MM.1S (cell line): Measurements from ENCODE around the gene PTPRD.

Experiments used
- DNase-seq: peaks from one replicate; pipeline ENCODE4 v3.0.0-alpha.2; 2015
- H2AFZ ChIP-seq: fragments of 300-600 bp; sonication (generic); 2 replicates; pipeline ENCODE4 v1.6.0; 2016; ENCODE audit warnings: antibody characterized with exemption, low read length
- H3F3A ChIP-seq: fragments of 300-600 bp; sonication (generic); 2 replicates; pipeline ENCODE4 v1.6.1; 2016; ENCODE audit warnings: mild to moderate bottlenecking, antibody characterized with exemption, low read length, moderate library complexity, mixed read lengths; ENCODE audit not compliant: insufficient read depth
- H3K27ac ChIP-seq: fragments of 300-600 bp; sonication (generic); 2 replicates; pipeline ENCODE4 v1.5.1; 2016; ENCODE audit warnings: mild to moderate bottlenecking, low read length
- H3K27me3 ChIP-seq: fragments of 300-600 bp; sonication (generic); replicated peaks from 2 replicates; pipeline ENCODE4 v1.6.0; 2016; ENCODE audit warnings: low read length; ENCODE audit not compliant: insufficient read depth
- H3K36me3 ChIP-seq: fragments of 300-600 bp; sonication (generic); replicated peaks from 2 replicates; pipeline ENCODE4 v1.6.1; 2016; ENCODE audit warnings: mild to moderate bottlenecking, low read length, mixed read lengths; ENCODE audit not compliant: insufficient read depth
- H3K4me1 ChIP-seq: fragments of 300-600 bp; sonication (generic); 2 replicates; pipeline ENCODE4 v1.6.1; 2016; ENCODE audit warnings: low read length, mixed read lengths
- H3K4me2 ChIP-seq: fragments of 300-600 bp; sonication (generic); 2 replicates; pipeline ENCODE4 v1.6.0; 2016; ENCODE audit warnings: low read depth, low read length
- H3K4me3 ChIP-seq: fragments of 300-600 bp; sonication (generic); 2 replicates; pipeline ENCODE4 v1.5.1; 2016; ENCODE audit warnings: low read length, mixed read lengths
- H3K79me2 ChIP-seq: fragments of 300-600 bp; sonication (generic); 2 replicates; pipeline ENCODE4 v1.6.1; 2016; ENCODE audit warnings: mixed run types, low read length, mixed read lengths
- H3K9ac ChIP-seq: fragments of 300-600 bp; sonication (generic); 2 replicates; pipeline ENCODE4 v1.6.1; 2016; ENCODE audit warnings: low read length, mixed read lengths
- H3K9me2 ChIP-seq: fragments of 300-600 bp; sonication (generic); replicated peaks from 2 replicates; pipeline ENCODE4 v1.6.1; 2016; ENCODE audit warnings: mild to moderate bottlenecking, low read length, mixed read lengths; ENCODE audit not compliant: insufficient read depth
- H3K9me3 ChIP-seq: fragments of 300-600 bp; sonication (generic); replicated peaks from 2 replicates; pipeline ENCODE4 v1.6.1; 2016; ENCODE audit warnings: mild to moderate bottlenecking, low read length, mixed read lengths; ENCODE audit not compliant: insufficient read depth
- H4K20me1 ChIP-seq: fragments of 300-600 bp; sonication (generic); 2 replicates; pipeline ENCODE4 v1.6.1; 2016; ENCODE audit warnings: mild to moderate bottlenecking, low read length, moderate library complexity, mixed read lengths; ENCODE audit not compliant: insufficient read depth
- EZH2 ChIP-seq: fragments of 300-600 bp; sonication (generic); optimal IDR thresholded peaks from 2 replicates; pipeline ENCODE3; 2017; ENCODE audit warnings: low read depth, mild to moderate bottlenecking, antibody characterized with exemption, low read length, mixed read lengths
- EZH2phosphoT487 ChIP-seq: fragments of 300-600 bp; sonication (generic); IDR thresholded peaks from 2 replicates; pipeline ENCODE4 v1.6.1; 2018; ENCODE audit warnings: antibody characterized with exemption, low read length
- TF ChIP-seq, protein P1 (sequence below): fragments of 300-600 bp; sonication (generic); IDR thresholded peaks from 2 replicates; pipeline ENCODE4 v1.5.1; 2016; ENCODE audit warnings: antibody characterized with exemption, low read length, mixed read lengths

The PTPRD gene

DNA sequence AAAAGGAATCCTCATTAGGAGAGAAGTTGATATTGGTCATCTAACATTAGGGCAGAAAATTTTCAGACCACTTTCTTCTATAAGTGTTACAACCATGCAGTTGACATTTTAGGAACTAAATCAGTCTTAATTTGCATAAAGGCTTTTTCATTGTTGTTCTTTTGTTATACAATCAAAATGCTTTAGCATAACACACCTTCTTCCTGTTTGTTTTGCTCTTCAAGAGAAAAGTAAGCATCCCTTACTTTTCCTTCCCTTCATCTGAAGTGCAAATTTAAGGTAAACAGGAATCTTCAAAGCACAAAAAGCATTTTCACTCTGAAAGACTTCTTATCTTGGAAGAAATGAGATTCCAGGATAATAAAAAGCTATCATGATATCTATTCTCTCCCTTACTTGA is 273.6 kb downstream of the PTPRD start:
- no peak overlapping the region for H3K4me3 ChIP-seq
- no peaks in the 10 kb centered on the region for H3F3A ChIP-seq
- no peak overlapping the region for H3K27ac ChIP-seq
- no peaks in the 10 kb centered on the region for H3K9me2 ChIP-seq
- H3K27me3 ChIP-seq, result no peaks in the 10 kb centered on the region
- H4K20me1 ChIP-seq, result no peaks in the 10 kb centered on the region
- H2AFZ ChIP-seq, result no peak overlapping the region
- no peaks in the 10 kb centered on the region for H3K79me2 ChIP-seq
- H3K4me1 ChIP-seq, result no peaks in the 10 kb centered on the region
- no peak overlapping the region for H3K9ac ChIP-seq
- no peak overlapping the region for H3K4me2 ChIP-seq
- no peak for DNase-seq
- H3K36me3 ChIP-seq, result no peaks in the 10 kb centered on the region
- no peaks in the 10 kb centered on the region for H3K9me3 ChIP-seq
- TF ChIP-seq, protein P1, sequence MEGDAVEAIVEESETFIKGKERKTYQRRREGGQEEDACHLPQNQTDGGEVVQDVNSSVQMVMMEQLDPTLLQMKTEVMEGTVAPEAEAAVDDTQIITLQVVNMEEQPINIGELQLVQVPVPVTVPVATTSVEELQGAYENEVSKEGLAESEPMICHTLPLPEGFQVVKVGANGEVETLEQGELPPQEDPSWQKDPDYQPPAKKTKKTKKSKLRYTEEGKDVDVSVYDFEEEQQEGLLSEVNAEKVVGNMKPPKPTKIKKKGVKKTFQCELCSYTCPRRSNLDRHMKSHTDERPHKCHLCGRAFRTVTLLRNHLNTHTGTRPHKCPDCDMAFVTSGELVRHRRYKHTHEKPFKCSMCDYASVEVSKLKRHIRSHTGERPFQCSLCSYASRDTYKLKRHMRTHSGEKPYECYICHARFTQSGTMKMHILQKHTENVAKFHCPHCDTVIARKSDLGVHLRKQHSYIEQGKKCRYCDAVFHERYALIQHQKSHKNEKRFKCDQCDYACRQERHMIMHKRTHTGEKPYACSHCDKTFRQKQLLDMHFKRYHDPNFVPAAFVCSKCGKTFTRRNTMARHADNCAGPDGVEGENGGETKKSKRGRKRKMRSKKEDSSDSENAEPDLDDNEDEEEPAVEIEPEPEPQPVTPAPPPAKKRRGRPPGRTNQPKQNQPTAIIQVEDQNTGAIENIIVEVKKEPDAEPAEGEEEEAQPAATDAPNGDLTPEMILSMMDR, result no peak
- TF ChIP-seq EZH2phosphoT487 (no peak), EZH2 (no peak)

DNA sequence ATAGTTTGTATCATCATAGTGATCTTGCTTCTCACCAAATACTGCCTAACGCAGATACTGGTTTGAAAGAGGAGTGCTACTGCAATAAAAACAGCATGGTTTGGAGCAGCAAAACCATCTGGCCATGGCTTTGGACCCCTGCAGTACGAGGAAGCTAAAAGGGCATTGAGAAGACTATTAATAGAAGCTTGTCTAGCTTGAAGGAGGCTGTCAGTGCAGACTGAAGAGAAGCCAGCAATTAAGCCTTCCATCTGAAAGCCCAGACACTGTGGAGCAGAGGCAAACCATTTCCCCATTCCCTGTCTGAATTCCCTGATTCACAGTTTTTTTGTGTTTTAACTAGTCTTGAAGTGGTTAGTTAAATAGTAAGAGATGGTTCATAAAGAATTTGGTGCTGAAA is 281.6 kb downstream of the PTPRD start:
- no peaks in the 10 kb centered on the region for H3K36me3 ChIP-seq
- no peak overlapping the region for H2AFZ ChIP-seq
- no peaks in the 10 kb centered on the region for H4K20me1 ChIP-seq
- no peak for TF ChIP-seq EZH2
- H3K9me3 ChIP-seq, result no peaks in the 10 kb centered on the region
- no peaks in the 10 kb centered on the region for H3K79me2 ChIP-seq
- DNase-seq, result no peak
- no peaks in the 10 kb centered on the region for H3F3A ChIP-seq
- no peaks in the 10 kb centered on the region for H3K4me1 ChIP-seq
- H3K27ac ChIP-seq, result no peak overlapping the region
- H3K4me3 ChIP-seq, result no peak overlapping the region
- H3K9me2 ChIP-seq, result no peaks in the 10 kb centered on the region
- H3K27me3 ChIP-seq, result no peaks in the 10 kb centered on the region
- no peak overlapping the region for H3K4me2 ChIP-seq
- H3K9ac ChIP-seq, result no peak overlapping the region

DNA sequence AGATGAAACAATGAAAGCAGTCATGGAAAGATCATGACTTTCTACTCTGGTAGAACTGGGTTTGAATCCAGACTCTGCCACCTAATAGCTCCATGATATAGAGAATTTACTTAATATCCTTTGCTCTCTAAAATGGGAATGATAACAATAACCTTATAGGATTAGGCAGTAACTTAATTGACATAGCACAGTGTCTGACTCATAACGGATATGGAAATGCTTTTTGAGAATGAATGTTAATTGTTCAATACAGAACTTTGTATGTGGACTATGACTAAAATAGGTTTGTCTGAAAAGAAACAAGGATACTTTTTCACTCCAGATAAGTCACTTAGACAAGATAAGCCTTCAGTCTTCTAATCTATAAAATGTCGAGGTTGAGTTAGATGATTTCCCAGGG is 330.7 kb downstream of the PTPRD start:
- Histone ChIP-seq H3K9ac (no peak overlapping the region), H3F3A (no peaks in the 10 kb centered on the region), H3K4me3 (no peak overlapping the region), H3K79me2 (no peaks in the 10 kb centered on the region), H3K9me2 (no peaks in the 10 kb centered on the region), H3K4me2 (no peak overlapping the region), H3K4me1 (no peaks in the 10 kb centered on the region), H4K20me1 (no peaks in the 10 kb centered on the region), H3K36me3 (no peaks in the 10 kb centered on the region), H2AFZ (no peak overlapping the region), H3K27me3 (no peaks in the 10 kb centered on the region), H3K27ac (no peak overlapping the region), H3K9me3 (no peaks in the 10 kb centered on the region)
- TF ChIP-seq EZH2phosphoT487 (no peak), EZH2 (no peak)
- TF ChIP-seq, protein P1, result no peak
- DNase-seq, result no peak

DNA sequence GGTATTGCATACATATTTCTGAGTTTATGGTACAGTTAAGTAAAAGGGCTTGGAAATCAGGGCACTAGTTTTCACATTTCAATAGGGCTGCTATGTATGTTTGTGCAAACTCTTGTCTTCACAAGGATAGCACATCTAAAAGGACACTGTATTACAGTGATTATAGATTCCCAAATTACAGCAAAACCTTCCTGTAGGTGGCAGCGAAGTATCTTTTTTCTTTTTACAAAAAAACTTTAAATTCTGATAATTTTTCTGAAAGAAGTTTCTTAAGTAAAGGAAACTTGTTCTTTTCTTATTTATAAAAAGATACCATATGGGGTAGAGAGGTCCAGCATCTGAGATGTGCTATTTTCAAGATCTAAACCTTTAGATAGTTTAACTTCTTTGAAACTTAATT is 337.8 kb downstream of the PTPRD start:
- H4K20me1 ChIP-seq, result no peaks in the 10 kb centered on the region
- DNase-seq, result no peak
- no peak overlapping the region for H3K9ac ChIP-seq
- no peak overlapping the region for H3K4me2 ChIP-seq
- H3K27me3 ChIP-seq, result no peaks in the 10 kb centered on the region
- no peaks in the 10 kb centered on the region for H3K36me3 ChIP-seq
- no peak overlapping the region for H2AFZ ChIP-seq
- TF ChIP-seq, protein P1, result 0 out of 2 replicates have a peak, but pooled peaks have one; percentile 4
- no peak for TF ChIP-seq EZH2phosphoT487
- no peak overlapping the region for H3K4me3 ChIP-seq
- no peaks in the 10 kb centered on the region for H3K9me3 ChIP-seq
- H3K27ac ChIP-seq, result no peak overlapping the region
- no peaks in the 10 kb centered on the region for H3K4me1 ChIP-seq
- no peaks in the 10 kb centered on the region for H3F3A ChIP-seq
- H3K79me2 ChIP-seq, result no peaks in the 10 kb centered on the region
- H3K9me2 ChIP-seq, result no peaks in the 10 kb centered on the region
